ENCODE data around the gene BBX. TPM values are rescaled to one million over a fixed set of nuclear protein-coding genes. Genes with fewer than 3 reads are reported as not detected.

Gene BBX
- total RNA-seq, 4 donors from 2014 or later, result 26.5 to 45.8 (median 28.0) TPM

DNA sequence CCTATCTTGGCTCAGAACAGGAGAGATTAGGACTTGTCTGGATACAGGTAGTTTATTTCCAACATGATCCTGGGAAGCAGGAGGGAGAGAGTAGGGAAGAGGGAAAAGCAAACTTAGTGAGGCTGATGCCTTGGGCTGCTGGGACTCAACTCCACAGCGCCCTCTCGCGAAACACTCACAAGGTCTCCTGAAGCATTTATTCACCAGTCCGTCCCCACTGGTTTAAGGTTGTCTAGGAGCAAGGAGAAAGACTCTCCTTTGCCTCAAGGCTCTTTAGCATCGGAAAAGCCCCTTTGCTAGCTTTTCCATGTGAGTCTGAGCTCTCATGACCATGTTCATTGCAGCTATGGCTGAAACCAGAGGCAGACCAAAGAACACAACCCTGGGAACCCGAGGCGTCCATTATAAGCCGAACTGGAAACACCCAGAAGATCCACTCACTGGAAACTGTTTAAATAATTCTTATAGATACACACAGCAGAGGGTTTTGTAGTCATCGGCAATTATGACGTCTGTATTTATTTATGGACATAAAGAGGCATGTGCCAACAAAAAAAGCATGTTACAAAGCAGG is 323.6 kb downstream of the BBX start:
- H3K4me3 ChIP-seq (ENCODE audit: low read depth, poor library complexity, severe bottlenecking), result no peak overlapping the region
- DNase-seq (ENCODE audit: low spot score in 2 of 2), result peak; percentile 21 to 90
- TF ChIP-seq, protein P1, sequence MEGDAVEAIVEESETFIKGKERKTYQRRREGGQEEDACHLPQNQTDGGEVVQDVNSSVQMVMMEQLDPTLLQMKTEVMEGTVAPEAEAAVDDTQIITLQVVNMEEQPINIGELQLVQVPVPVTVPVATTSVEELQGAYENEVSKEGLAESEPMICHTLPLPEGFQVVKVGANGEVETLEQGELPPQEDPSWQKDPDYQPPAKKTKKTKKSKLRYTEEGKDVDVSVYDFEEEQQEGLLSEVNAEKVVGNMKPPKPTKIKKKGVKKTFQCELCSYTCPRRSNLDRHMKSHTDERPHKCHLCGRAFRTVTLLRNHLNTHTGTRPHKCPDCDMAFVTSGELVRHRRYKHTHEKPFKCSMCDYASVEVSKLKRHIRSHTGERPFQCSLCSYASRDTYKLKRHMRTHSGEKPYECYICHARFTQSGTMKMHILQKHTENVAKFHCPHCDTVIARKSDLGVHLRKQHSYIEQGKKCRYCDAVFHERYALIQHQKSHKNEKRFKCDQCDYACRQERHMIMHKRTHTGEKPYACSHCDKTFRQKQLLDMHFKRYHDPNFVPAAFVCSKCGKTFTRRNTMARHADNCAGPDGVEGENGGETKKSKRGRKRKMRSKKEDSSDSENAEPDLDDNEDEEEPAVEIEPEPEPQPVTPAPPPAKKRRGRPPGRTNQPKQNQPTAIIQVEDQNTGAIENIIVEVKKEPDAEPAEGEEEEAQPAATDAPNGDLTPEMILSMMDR (IDR thresholded peaks at IDR 0.05), result no peak
- TF ChIP-seq POLR2A (IDR thresholded peaks at IDR 0.05), result no peak
- intact Hi-C loops (cut with DNase I; ENCODE audit: low total_unique reads), result no loop called here
- WGBS, 2 donors, result 48 to 54% methylated on average over 10 of the region's 10 CpGs

DNA sequence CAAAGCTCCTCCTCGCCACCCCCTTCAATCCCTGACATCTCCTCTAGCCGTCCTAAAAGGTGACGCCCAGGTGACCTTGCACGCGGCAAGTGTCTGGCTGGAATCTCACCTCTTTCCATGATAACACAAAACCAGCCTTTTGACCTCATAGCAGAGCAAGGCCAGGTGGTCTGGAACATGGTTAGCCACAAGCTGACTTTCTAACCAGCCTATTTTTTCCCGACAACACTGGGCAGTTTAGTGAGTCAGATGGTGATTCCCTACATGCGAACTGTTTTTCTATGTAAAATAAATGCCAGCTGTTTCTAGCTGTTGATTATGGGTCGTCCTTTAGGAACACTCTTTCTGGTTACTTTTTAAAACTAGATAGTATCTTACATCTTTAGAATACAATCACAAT is 325.0 kb downstream of the BBX start:
- TF ChIP-seq, protein P1 (IDR thresholded peaks at IDR 0.05), result no peak
- TF ChIP-seq POLR2A (IDR thresholded peaks at IDR 0.05), result no peak
- no peak overlapping the region for H3K4me3 ChIP-seq (ENCODE audit: low read depth, poor library complexity, severe bottlenecking)
- DNase-seq (ENCODE audit: low spot score in 2 of 2), result no peak
- WGBS, 2 donors, result 87 to 92% methylated on average over 8 of the region's 8 CpGs
- intact Hi-C loops (cut with DNase I; ENCODE audit: low total_unique reads), result no loop called here

DNA sequence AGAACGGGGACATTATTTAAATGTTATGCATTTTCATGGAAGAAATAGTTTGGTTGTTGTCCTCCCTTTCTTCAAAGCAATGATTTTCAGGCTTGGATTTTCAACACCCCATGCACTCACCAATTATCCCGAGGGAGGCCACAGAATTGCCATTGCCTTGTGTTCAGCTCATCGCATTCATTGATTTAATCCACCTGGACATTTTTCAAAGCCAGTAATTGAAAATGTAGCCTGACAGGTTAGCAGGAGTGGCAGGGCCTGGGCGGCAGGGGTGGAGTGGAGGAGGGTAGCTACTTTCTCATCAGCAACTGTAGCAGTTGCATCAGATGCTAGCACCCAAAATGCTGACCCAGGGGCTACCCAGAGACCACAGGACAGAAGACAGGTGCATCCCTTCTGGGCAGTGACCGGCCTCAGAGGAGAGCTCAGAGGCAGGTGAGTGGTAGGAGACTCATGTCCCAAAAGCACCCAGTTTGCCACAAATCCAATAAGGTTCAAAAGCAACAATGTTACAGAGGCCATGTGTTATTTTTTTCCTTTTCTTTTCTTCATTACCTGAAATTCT is 325.7 kb downstream of the BBX start:
- WGBS, 2 donors, result 86 to 90% methylated on average over 5 of the region's 5 CpGs

DNA sequence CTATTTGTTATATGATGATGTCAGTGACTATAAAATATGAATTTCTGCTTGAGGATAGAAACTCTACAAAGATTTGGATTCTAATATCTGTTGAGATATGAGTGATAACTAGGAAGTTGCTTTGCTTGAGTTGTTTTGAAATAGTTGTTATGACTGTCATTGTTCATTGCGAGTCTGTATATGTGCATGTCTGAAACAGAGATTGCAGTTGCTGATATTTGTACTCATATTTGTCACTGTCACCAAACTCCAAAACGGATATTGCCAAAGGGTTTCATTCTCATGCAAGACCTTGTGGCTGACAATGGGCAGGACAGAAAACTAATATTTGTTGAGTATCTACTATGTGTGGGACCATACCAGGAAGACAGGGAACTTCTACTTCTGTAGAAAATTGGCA is 327.9 kb downstream of the BBX start:
- TF ChIP-seq, protein P1 (IDR thresholded peaks at IDR 0.05), result no peak
- DNase-seq (ENCODE audit: low spot score in 2 of 2), result no peak
- 74 to 78% methylated on average over 2 of the region's 2 CpGs for WGBS, 2 donors
- intact Hi-C loops (cut with DNase I; ENCODE audit: low total_unique reads), result no loop called here
- no peak overlapping the region for H3K4me3 ChIP-seq (ENCODE audit: low read depth, poor library complexity, severe bottlenecking)

More for the DNA sequence above, 325.7 kb downstream of the BBX start:
- no peak overlapping the region for H3K4me3 ChIP-seq (ENCODE audit: low read depth, poor library complexity, severe bottlenecking)
- intact Hi-C loops (cut with DNase I; ENCODE audit: low total_unique reads), result no loop called here
- DNase-seq (ENCODE audit: low spot score in 2 of 2), result no peak
- TF ChIP-seq, protein P1 (IDR thresholded peaks at IDR 0.05), result no peak
- no peak for TF ChIP-seq POLR2A (IDR thresholded peaks at IDR 0.05)

DNA sequence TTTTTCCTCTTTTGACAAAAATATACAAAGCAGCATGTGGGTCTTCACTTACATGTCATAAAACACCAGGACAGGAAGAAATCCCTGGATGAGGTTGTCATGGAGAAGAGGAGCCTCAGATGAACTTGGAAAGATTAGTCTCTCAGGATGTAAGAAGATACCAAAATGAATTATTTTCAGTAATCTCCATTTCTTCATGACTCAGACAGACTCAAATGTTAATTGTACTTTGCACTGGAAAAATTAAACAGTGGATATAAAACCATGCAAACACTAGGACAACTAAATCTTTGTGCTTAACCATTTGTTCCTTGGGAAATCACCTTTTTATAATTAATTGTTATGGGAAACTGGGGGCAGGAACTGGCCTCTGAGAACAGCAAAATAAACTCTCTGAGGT is 331.1 kb downstream of the BBX start:
- intact Hi-C loops (cut with DNase I; ENCODE audit: low total_unique reads), result no loop called here
- no peak for DNase-seq (ENCODE audit: low spot score in 2 of 2)
- H3K4me3 ChIP-seq (ENCODE audit: low read depth, poor library complexity, severe bottlenecking), result no peak overlapping the region
- TF ChIP-seq, protein P1 (IDR thresholded peaks at IDR 0.05), result no peak
- no peak for TF ChIP-seq POLR2A (IDR thresholded peaks at IDR 0.05)

DNA sequence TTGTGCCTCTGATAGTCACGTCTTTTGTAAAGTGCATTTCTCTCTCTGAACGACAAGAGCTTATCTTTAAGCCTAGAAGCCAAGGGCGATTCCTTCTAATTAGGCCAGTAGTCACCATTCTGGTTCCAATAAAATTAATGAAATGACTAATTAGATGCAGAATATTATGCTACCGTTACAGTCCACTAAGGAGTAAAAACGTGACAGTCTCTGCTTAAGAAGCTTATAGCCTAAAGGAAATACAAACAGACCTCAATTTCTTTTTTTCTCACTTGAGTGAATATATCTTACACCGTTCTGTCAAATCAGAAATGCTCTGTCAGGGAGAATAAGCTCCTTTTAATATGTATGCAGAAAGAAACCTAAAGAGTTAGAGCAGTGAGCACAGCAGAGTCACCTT is 332.0 kb downstream of the BBX start:
- no peak for DNase-seq (ENCODE audit: low spot score in 2 of 2)
- TF ChIP-seq, protein P1 (IDR thresholded peaks at IDR 0.05), result no peak
- no peak for TF ChIP-seq POLR2A (IDR thresholded peaks at IDR 0.05)
- intact Hi-C loops (cut with DNase I; ENCODE audit: low total_unique reads), result no loop called here
- 63 to 74% methylated on average over 6 of the region's 6 CpGs for WGBS, 2 donors
- H3K4me3 ChIP-seq (ENCODE audit: low read depth, poor library complexity, severe bottlenecking), result no peak overlapping the region

Measured in lower leg skin (tissue), 4 donors.